B cell (primary cell): ENCODE measurements around the gene SLC4A5.

Source experiments
- EZH2 ChIP-seq: IDR thresholded peaks from 2 replicates; pipeline ENCODE4 v1.6.1; 2012; ENCODE audit warnings: borderline replicate concordance, low read depth, mild to moderate bottlenecking, moderate library complexity, low read length; ENCODE audit not compliant: insufficient read depth, poor library complexity, severe bottlenecking
- TF ChIP-seq, protein P1 (sequence below): fragments of 200-600 bp; IDR thresholded peaks from one replicate; pipeline ENCODE4 v1.8.0; 2022; ENCODE audit warnings: antibody characterized with exemption, mild to moderate bottlenecking

DNA sequence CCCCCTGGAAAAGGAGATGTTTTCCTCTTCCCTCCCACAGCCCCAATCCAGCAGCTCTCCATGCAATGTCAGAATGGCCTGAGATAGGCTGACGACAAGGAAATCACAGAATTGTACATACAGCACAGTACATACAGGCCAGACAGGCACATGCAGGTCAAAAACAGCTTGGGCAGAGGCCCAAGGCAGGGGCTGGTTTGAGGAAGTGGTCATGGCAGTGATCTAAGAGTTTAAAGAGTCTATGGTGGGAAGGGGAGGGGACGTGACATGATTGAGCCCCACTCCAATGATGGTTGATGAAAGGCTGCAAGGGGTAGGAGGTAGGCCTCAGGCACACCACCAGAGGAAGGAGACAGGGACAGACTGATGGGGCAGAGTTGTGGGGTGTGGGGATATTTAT is 32.6 kb upstream of the SLC4A5 start:
- TF ChIP-seq, protein P1, sequence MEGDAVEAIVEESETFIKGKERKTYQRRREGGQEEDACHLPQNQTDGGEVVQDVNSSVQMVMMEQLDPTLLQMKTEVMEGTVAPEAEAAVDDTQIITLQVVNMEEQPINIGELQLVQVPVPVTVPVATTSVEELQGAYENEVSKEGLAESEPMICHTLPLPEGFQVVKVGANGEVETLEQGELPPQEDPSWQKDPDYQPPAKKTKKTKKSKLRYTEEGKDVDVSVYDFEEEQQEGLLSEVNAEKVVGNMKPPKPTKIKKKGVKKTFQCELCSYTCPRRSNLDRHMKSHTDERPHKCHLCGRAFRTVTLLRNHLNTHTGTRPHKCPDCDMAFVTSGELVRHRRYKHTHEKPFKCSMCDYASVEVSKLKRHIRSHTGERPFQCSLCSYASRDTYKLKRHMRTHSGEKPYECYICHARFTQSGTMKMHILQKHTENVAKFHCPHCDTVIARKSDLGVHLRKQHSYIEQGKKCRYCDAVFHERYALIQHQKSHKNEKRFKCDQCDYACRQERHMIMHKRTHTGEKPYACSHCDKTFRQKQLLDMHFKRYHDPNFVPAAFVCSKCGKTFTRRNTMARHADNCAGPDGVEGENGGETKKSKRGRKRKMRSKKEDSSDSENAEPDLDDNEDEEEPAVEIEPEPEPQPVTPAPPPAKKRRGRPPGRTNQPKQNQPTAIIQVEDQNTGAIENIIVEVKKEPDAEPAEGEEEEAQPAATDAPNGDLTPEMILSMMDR: no peak
- TF ChIP-seq EZH2: no peak
